ENCODE measurements around the gene DUSP19. TPM values are rescaled to one million over a fixed set of nuclear protein-coding genes. Genes with fewer than 3 reads are reported as not detected.

The DUSP19 gene
- total and polyA plus RNA-seq, 2 of the 4 experiments (the other 2 are of a cell fraction) = 0.86 to 1.4 TPM

GRCh38 chr2:183123959-183124221 lies 45.3 kb downstream of the DUSP19 start (continued):
- TF ChIP-seq NFE2L2 (IDR thresholded peaks at IDR 0.05; ENCODE audit: low read depth, low read length) (no peak), CHD1 (IDR thresholded peaks at IDR 0.05; ENCODE audit: low read depth, low read length) (no peak), USF2 (IDR thresholded peaks at IDR 0.05; ENCODE audit: low read depth, low read length) (no peak)

DNA sequence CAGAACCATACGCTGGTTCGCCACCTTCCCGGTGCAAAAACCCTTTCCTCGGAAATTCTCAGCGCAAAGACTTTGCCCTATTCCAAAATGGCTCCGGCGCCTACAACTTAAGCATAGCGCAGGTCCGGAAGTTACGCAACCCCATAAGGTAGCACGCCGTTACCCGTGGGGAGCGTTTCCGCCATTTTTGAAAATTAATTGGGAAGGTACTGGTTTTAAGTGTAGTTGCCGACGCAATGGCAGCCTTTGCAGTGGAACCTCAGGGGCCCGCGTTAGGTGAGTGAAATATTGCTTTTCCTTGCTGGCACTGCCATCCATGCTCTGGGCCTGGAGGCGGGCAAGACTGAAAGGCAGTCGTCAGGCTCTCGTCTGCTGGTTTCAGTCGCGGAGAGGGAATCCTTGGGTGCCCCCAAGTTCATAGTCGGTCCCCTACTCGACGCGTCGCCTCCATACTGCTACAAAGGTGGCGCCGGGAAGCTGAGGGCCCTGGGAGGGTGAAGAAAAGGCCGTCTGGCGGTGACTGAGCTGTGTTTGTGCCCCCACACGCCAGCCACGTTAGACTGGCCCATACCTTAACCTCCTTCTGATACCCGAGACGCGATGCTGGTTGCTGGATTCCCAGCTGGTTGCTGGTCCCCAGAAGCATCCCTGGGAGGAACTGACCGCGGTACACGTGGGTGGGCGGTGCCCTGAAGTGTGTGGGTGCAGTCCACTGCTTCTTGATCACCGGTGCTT lies 45.8 kb downstream of the DUSP19 start, which contains the start of gene NUP35:
NUP35 (plus strand) TSS at position 222 of the 735 bp plus-strand sequence; CDS start at position 237, 15 bp downstream.
- in situ Hi-C loops (cut with MboI; ENCODE audit: low sequenced_read_pairs) = no loop called here
- peak; percentile 100 for TF ChIP-seq CEBPB (IDR thresholded peaks at IDR 0.05; ENCODE audit: low read depth, low read length)
- TF ChIP-seq POLR2A (IDR thresholded peaks at IDR 0.05; ENCODE audit: low read depth, low read length) = peak; percentile 55; the same call in 1 of the 2 replicates
- TF ChIP-seq RCOR1 (IDR thresholded peaks at IDR 0.05; ENCODE audit: insufficient replicate concordance, low read length) = peak; percentile 7
- TF ChIP-seq CHD1 (IDR thresholded peaks at IDR 0.05; ENCODE audit: low read depth, low read length) = no peak; the same call in 1 of the 2 replicates
- TF ChIP-seq NFE2L2 (IDR thresholded peaks at IDR 0.05; ENCODE audit: low read depth, low read length) = no peak
- TF ChIP-seq SMC3 (IDR thresholded peaks at IDR 0.05; ENCODE audit: low read depth, low read length) = no peak
- TF ChIP-seq FOS (IDR thresholded peaks at IDR 0.05; ENCODE audit: low read depth, low read length) = no peak
- TF ChIP-seq USF2 (IDR thresholded peaks at IDR 0.05; ENCODE audit: low read depth, low read length) = peak; percentile 48; the same call in 1 of the 2 replicates
- TF ChIP-seq MXI1 (IDR thresholded peaks at IDR 0.05; ENCODE audit: borderline replicate concordance, low read depth, low read length) = peak; percentile 99
- TF ChIP-seq MAZ (IDR thresholded peaks at IDR 0.05; ENCODE audit: borderline replicate concordance, low read depth, low read length) = peak; percentile 46; the same call in 1 of the 2 replicates
- TF ChIP-seq, protein P1, sequence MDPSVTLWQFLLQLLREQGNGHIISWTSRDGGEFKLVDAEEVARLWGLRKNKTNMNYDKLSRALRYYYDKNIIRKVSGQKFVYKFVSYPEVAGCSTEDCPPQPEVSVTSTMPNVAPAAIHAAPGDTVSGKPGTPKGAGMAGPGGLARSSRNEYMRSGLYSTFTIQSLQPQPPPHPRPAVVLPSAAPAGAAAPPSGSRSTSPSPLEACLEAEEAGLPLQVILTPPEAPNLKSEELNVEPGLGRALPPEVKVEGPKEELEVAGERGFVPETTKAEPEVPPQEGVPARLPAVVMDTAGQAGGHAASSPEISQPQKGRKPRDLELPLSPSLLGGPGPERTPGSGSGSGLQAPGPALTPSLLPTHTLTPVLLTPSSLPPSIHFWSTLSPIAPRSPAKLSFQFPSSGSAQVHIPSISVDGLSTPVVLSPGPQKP (IDR thresholded peaks at IDR 0.05; ENCODE audit: borderline replicate concordance, low read depth, low read length) = peak; percentile 76; the same call in 1 of the 2 replicates
- no peak for TF ChIP-seq MAFK (IDR thresholded peaks at IDR 0.05; ENCODE audit: low read depth, low read length)

More for the DNA sequence above, 45.8 kb downstream of the DUSP19 start, which contains the start of gene NUP35:
- Histone ChIP-seq H2BK5ac (ENCODE audit: low read depth, low read length, poor library complexity, severe bottlenecking) (peak within 1 kb of the TSS; percentile 83), H3K9ac (ENCODE audit: low read depth, low read length) (peak within 1 kb of the TSS; percentile 87), H2BK15ac (ENCODE audit: low read depth, low read length) (peak within 1 kb of the TSS; percentile 84), H3K36me3 (ENCODE audit: control insufficient read depth, insufficient read depth, low read length) (no peaks in the 10 kb centered on the region), H3K9me3 (ENCODE audit: control insufficient read depth, insufficient read depth, low read length) (no peaks in the 10 kb centered on the region), H4K5ac (ENCODE audit: low read depth, low read length) (peak within 1 kb of the TSS; percentile 80), H3K27me3 (ENCODE audit: control insufficient read depth, insufficient read depth, low read length) (no peaks in the 10 kb centered on the region), H3K27ac (ENCODE audit: insufficient read depth, low read length) (peak within 1 kb of the TSS; percentile 77), H3K9me1 (ENCODE audit: insufficient read depth, low read length) (no peaks in the 10 kb centered on the region), H3K4me3 (ENCODE audit: insufficient read depth, low read depth, low read length) (peak within 1 kb of the TSS; percentile 61), H3K4me2 (ENCODE audit: low read depth, low read length) (peak within 1 kb of the TSS; percentile 96), H4K8ac (ENCODE audit: low read depth in 2 of 2, low read length in 2 of 2) (peak within 1 kb of the TSS; percentile 92 to 97), H2AFZ (replicated peaks; ENCODE audit: low read length, poor library complexity) (peak within 1 kb of the TSS; percentile 94), H2AK5ac (ENCODE audit: low read depth, low read length) (0 out of 2 replicates have a peak within 1 kb of the TSS, but pooled peaks have one; percentile 24), H4K91ac (ENCODE audit: insufficient read depth, low read depth, low read length) (peak within 1 kb of the TSS; percentile 80), H3K56ac (ENCODE audit: extremely low read depth, insufficient read depth, low read length) (peak within 1 kb of the TSS; percentile 89), H3K4me1 (ENCODE audit: control insufficient read depth, insufficient read depth, low read length) (peaks cover 4% of the 10 kb centered on the region; the same call in 1 of the 2 replicates), H3K4ac (ENCODE audit: low read depth, low read length) (peak within 1 kb of the TSS; percentile 84), H2BK120ac (ENCODE audit: low read depth, low read length) (peak within 1 kb of the TSS; percentile 79), H2AK9ac (replicated peaks; ENCODE audit: low read depth, low read length, poor library complexity) (peak within 1 kb of the TSS; percentile 85), H3K18ac (ENCODE audit: low read depth, low read length) (peak within 1 kb of the TSS; percentile 18), H3K14ac (replicated peaks; ENCODE audit: low read depth, low read length) (peak within 1 kb of the TSS; percentile 98), H3K23ac (ENCODE audit: low read depth, low read length) (peak within 1 kb of the TSS; percentile 98), H2BK20ac (ENCODE audit: low read depth, low read length) (peak within 1 kb of the TSS; percentile 54; the same call in 1 of the 2 replicates), H3K79me1 (ENCODE audit: low read depth in 1 of 2, low read length in 2 of 2) (peaks cover 0 to 17% of the 10 kb centered on the region in 2 experiments; a peak in 2 of 4 replicates), H4K20me1 (ENCODE audit: insufficient read depth, low read length) (no peaks in the 10 kb centered on the region)
- dilution Hi-C loops (cut with HindIII; ENCODE audit: low sequenced_read_pairs, unreplicated experiment) = no loop called here
- 0% methylated on average over 9 of the region's 43 CpGs; no CpG with 5 or more reads in 1 of the 2 experiments for WGBS, 2 experiments (ENCODE audit: extremely low coverage in 2 of 2, insufficient read length in 1 of 2)
- POLR2A ChIA-PET (ENCODE audit: unreplicated experiment) = no interaction called here
- BruUV-seq (replicated peaks) = TSS peak; percentile 63
- peak; percentile 95 for ATAC-seq (ENCODE audit: low read depth)
- DNase-seq = peak; percentile 90
- intact Hi-C loops (cut with micrococcal nuclease) = loop anchor here (5.0 kb wide), 1 partner anchor 87 kb away; the partner anchor contains the start of gene NCKAP1
- CTCF ChIA-PET = interaction anchor here (0.5 to 0.9 kb wide), 3 partner anchors 19 to 371 kb away, joined by 3 to 6 read pairs (median 3); no protein-coding TSS in a partner anchor
